ENCODE measurements around the gene OR2F1.

The OR2F1 gene

GRCh38 chr7:143934526-143935325 is 19.9 kb upstream of the OR2F1 start, which contains the start of gene OR2F2:
TSS of gene OR2F2 (plus strand) at chr7:143935233. CDS start at chr7:143935233, 0 bp downstream.
- no peak within 1 kb of the TSS for H3K4me3 ChIP-seq (ENCODE audit: low read depth, low read length)
- TF ChIP-seq CTCF (IDR thresholded peaks at IDR 0.05; ENCODE audit: borderline replicate concordance, insufficient read depth, low read depth, low read length): no peak

GRCh38 chr7:143936087-143937009 is 18.3 kb upstream of the OR2F1 start:
- no peak for TF ChIP-seq CTCF (IDR thresholded peaks at IDR 0.05; ENCODE audit: borderline replicate concordance, insufficient read depth, low read depth, low read length)
- H3K4me3 ChIP-seq (ENCODE audit: low read depth, low read length): no peak overlapping the region

GRCh38 chr7:143938379-143939243 is 16.0 kb upstream of the OR2F1 start:
- H3K4me3 ChIP-seq (ENCODE audit: low read depth, low read length): no peak overlapping the region
- no peak for TF ChIP-seq CTCF (IDR thresholded peaks at IDR 0.05; ENCODE audit: borderline replicate concordance, insufficient read depth, low read depth, low read length)

GRCh38 chr7:143945423-143945822 is 9.2 kb upstream of the OR2F1 start:
- H3K4me3 ChIP-seq (ENCODE audit: low read depth, low read length): no peak overlapping the region
- TF ChIP-seq CTCF (IDR thresholded peaks at IDR 0.05; ENCODE audit: borderline replicate concordance, insufficient read depth, low read depth, low read length): no peak

GRCh38 chr7:143947111-143947510 is 7.5 kb upstream of the OR2F1 start:
- no peak for TF ChIP-seq CTCF (IDR thresholded peaks at IDR 0.05; ENCODE audit: borderline replicate concordance, insufficient read depth, low read depth, low read length)
- no peak overlapping the region for H3K4me3 ChIP-seq (ENCODE audit: low read depth, low read length)

GRCh38 chr7:143948733-143949132 is 5.9 kb upstream of the OR2F1 start:
- no peak overlapping the region for H3K4me3 ChIP-seq (ENCODE audit: low read depth, low read length)
- no peak for TF ChIP-seq CTCF (IDR thresholded peaks at IDR 0.05; ENCODE audit: borderline replicate concordance, insufficient read depth, low read depth, low read length)

All from GM12875 (cell line).